H1 (cell line): Measurements from ENCODE around the gene GOLGA1. TPM values are rescaled to one million over a fixed set of nuclear protein-coding genes. Genes with fewer than 3 reads are reported as not detected.

Experiments
- CBX5 ChIP-seq: fragments of 300-800, 300-1000 bp; sonication (generic); IDR thresholded peaks from 2 replicates; pipeline ENCODE4 v1.7.1; 2016; ENCODE audit warnings: antibody characterized with exemption, low read length, low read depth
- polyA plus RNA-seq, 7 experiments: library from polyadenylated mRNA; depleted of rRNA in 3 of 7; stranded (reverse) in 5 of 7; unstranded in 2 of 7; fragments of >200 nt in 5 of 7; fragments of 200-250 nt in 2 of 7; gene quantifications; 1 replicate in 5 of 7; 2 replicates in 1 of 7; 4 replicates in 1 of 7; pipeline versions ENCODE4 v1.2.1 to v1.2.3, GENCODE V29; 2011 to 2013; ENCODE audit warnings: missing spikeins in 2 of 7, mixed read lengths in 2 of 7
- total RNA-seq: library from RNA; stranded (reverse); fragmentation: NEBNext Ultra II Directional; extraction: Animal tissue kit (Norgen Biotek cat#: 25700); gene quantifications from 2 replicates; pipeline ENCODE4 v1.2.1, GENCODE V29; 2021

Gene GOLGA1
- total and polyA plus RNA-seq, 2 of the 8 experiments (the other 6 are each of a cell fraction or from before 2014, with no cell fraction given), result 4.8 to 6.5 TPM

GRCh38 chr9:124840300-124840833 is 100.5 kb downstream of the GOLGA1 start (continued):
- TF ChIP-seq CBX5, result no peak
